KOPT-K1 (cell line): Measurements from ENCODE around the gene CPSF7.

Experiments
- H3K27ac ChIP-seq: fragments of 200-600 bp; sonication (generic); 2 replicates; pipeline ENCODE4 v1.5.1; 2016; ENCODE audit warnings: antibody characterized with exemption, mild to moderate bottlenecking, low read depth, low read length; ENCODE audit not compliant: poor library complexity, severe bottlenecking
- H3K36me3 ChIP-seq: fragments of 200-600 bp; sonication (generic); 2 replicates; pipeline ENCODE4 v1.5.1; 2017; ENCODE audit warnings: antibody characterized with exemption, mild to moderate bottlenecking, low read length, moderate library complexity; ENCODE audit not compliant: insufficient read depth
- H3K9me3 ChIP-seq: fragments of 200-600 bp; sonication (generic); 2 replicates; pipeline ENCODE4 v1.5.1; 2017; ENCODE audit warnings: antibody characterized with exemption, low read length, mild to moderate bottlenecking; ENCODE audit not compliant: insufficient read depth, poor library complexity, severe bottlenecking

Gene CPSF7

GRCh38 chr11:61359516-61359915, 70.3 kb downstream of the CPSF7 start:
- peaks cover 20% of the 10 kb centered on the region for H3K36me3 ChIP-seq
- no peaks in the 10 kb centered on the region for H3K9me3 ChIP-seq
- no peak overlapping the region for H3K27ac ChIP-seq

- Histone ChIP-seq H3K27ac (no peak overlapping the region), H3K9me3 (no peaks in the 10 kb centered on the region), H3K36me3 (peaks cover 16% of the 10 kb centered on the region)
These were observed 71.2 kb downstream of the CPSF7 start for GRCh38 chr11:61358566-61358965.

GRCh38 chr11:61357894-61358239, 71.9 kb downstream of the CPSF7 start:
- peaks cover 20% of the 10 kb centered on the region for H3K36me3 ChIP-seq
- H3K9me3 ChIP-seq, result no peaks in the 10 kb centered on the region
- H3K27ac ChIP-seq, result no peak overlapping the region

- Histone ChIP-seq H3K9me3 (no peaks in the 10 kb centered on the region), H3K27ac (no peak overlapping the region), H3K36me3 (peaks cover 25% of the 10 kb centered on the region)
These were observed 72.4 kb downstream of the CPSF7 start for GRCh38 chr11:61357233-61357893.

GRCh38 chr11:61356706-61357105, 73.1 kb downstream of the CPSF7 start:
- Histone ChIP-seq H3K27ac (no peak overlapping the region), H3K36me3 (peaks cover 31% of the 10 kb centered on the region), H3K9me3 (no peaks in the 10 kb centered on the region)

- Histone ChIP-seq H3K9me3 (no peaks in the 10 kb centered on the region), H3K27ac (no peak overlapping the region), H3K36me3 (peaks cover 54% of the 10 kb centered on the region)
These were observed 75.6 kb downstream of the CPSF7 start for GRCh38 chr11:61354208-61354607.

GRCh38 chr11:61353131-61354067, 76.4 kb downstream of the CPSF7 start:
- no peaks in the 10 kb centered on the region for H3K9me3 ChIP-seq
- H3K36me3 ChIP-seq, result peaks cover 62% of the 10 kb centered on the region
- H3K27ac ChIP-seq, result no peak overlapping the region
